H9 (cell line): Measurements from ENCODE around the gene ATE1. TPM values are rescaled to one million over a fixed set of nuclear protein-coding genes. Genes with fewer than 3 reads are reported as not detected.

ENCODE experiments used
- DNase-seq: peaks from one replicate; pipeline ENCODE4 v3.0.0-alpha.2; 2017
- H2AFZ ChIP-seq: one replicate; pipeline ENCODE4 v1.6.1; 2013; ENCODE audit warnings: mild to moderate bottlenecking, low read length, control low read depth, moderate library complexity
- H2AK5ac ChIP-seq: 2 replicates; pipeline ENCODE4 v1.6.1; 2013; ENCODE audit warnings: low read length, control low read depth, mixed read lengths; ENCODE audit not compliant: insufficient read length
- H2BK120ac ChIP-seq: one replicate; pipeline ENCODE4 v1.6.1; 2013; ENCODE audit warnings: low read depth, mild to moderate bottlenecking, low read length, control low read depth, inconsistent platforms; ENCODE audit not compliant: poor library complexity, severe bottlenecking
- H2BK12ac ChIP-seq: 2 replicates; pipeline ENCODE4 v1.6.1; 2013; ENCODE audit warnings: low read length, control low read depth, mixed read lengths, low read depth; ENCODE audit not compliant: insufficient read length
- H2BK15ac ChIP-seq: 2 replicates; pipeline ENCODE4 v1.6.1; 2013; ENCODE audit warnings: low read depth, low read length, control low read depth
- H2BK20ac ChIP-seq: one replicate; pipeline ENCODE4 v1.6.1; 2013; ENCODE audit warnings: low read depth, mild to moderate bottlenecking, low read length, control low read depth, inconsistent platforms; ENCODE audit not compliant: poor library complexity, severe bottlenecking
- H2BK5ac ChIP-seq: 2 replicates; pipeline ENCODE4 v1.6.1; 2013; ENCODE audit warnings: low read length, control low read depth, mixed read lengths; ENCODE audit not compliant: insufficient read length
- H3K14ac ChIP-seq: 2 replicates; pipeline ENCODE4 v1.6.1; 2013; ENCODE audit warnings: low read length, control low read depth; ENCODE audit not compliant: insufficient read depth
- H3K18ac ChIP-seq: 2 replicates; pipeline ENCODE4 v1.6.1; 2013; ENCODE audit warnings: low read depth, mild to moderate bottlenecking, mixed read lengths, low read length, control low read depth; ENCODE audit not compliant: insufficient read length
- H3K23ac ChIP-seq: 2 replicates; pipeline ENCODE4 v1.6.1; 2013; ENCODE audit warnings: low read length, control low read depth, mixed read lengths, low read depth; ENCODE audit not compliant: insufficient read length
- H3K23me2 ChIP-seq: 2 replicates; pipeline ENCODE4 v1.6.1; 2013; ENCODE audit warnings: low read depth, mild to moderate bottlenecking, mixed read lengths, low read length, control low read depth; ENCODE audit not compliant: insufficient read length, poor library complexity, severe bottlenecking
- H3K27ac ChIP-seq: 2 replicates; pipeline ENCODE4 v1.5.1; 2013; ENCODE audit warnings: low read length, control low read depth, mixed read lengths, low read depth; ENCODE audit not compliant: insufficient read length
- H3K27me3 ChIP-seq: 2 replicates; pipeline ENCODE4 v1.6.1; 2013; ENCODE audit warnings: low read length, control low read depth, inconsistent platforms; ENCODE audit not compliant: insufficient read depth
- H3K4ac ChIP-seq: 2 replicates; pipeline ENCODE4 v1.6.1; 2013; ENCODE audit warnings: low read depth, mild to moderate bottlenecking, control low read depth, inconsistent platforms, low read length, moderate library complexity
- H3K4me1 ChIP-seq: 2 replicates; pipeline ENCODE4 v1.6.1; 2013; ENCODE audit warnings: low read length, control low read depth, inconsistent platforms; ENCODE audit not compliant: insufficient read depth
- H3K4me2 ChIP-seq: 2 replicates; pipeline ENCODE4 v1.6.1; 2013; ENCODE audit warnings: low read length, control low read depth, mixed read lengths; ENCODE audit not compliant: insufficient read length, insufficient read depth
- H3K56ac ChIP-seq: 2 replicates; pipeline ENCODE4 v1.6.1; 2013; ENCODE audit warnings: low read depth, mild to moderate bottlenecking, mixed read lengths, low read length, control low read depth; ENCODE audit not compliant: insufficient read length
- H3K79me1 ChIP-seq: 2 replicates; pipeline ENCODE4 v1.6.1; 2013; ENCODE audit warnings: low read depth, mild to moderate bottlenecking, moderate library complexity, low read length, control low read depth, inconsistent platforms; ENCODE audit not compliant: insufficient read depth, poor library complexity, severe bottlenecking
- H3K79me2 ChIP-seq: 2 replicates; pipeline ENCODE4 v1.6.1; 2013; ENCODE audit warnings: low read length, control low read depth, inconsistent platforms; ENCODE audit not compliant: insufficient read depth
- H3K9ac ChIP-seq: 2 replicates; pipeline ENCODE4 v1.6.1; 2013; ENCODE audit warnings: low read length, control low read depth, mixed read lengths; ENCODE audit not compliant: insufficient read length; ENCODE audit errors: extremely low read depth
- H3K9me3 ChIP-seq: one replicate; pipeline ENCODE4 v1.6.1; 2013; ENCODE audit warnings: low read depth, low read length, inconsistent platforms; ENCODE audit not compliant: control insufficient read depth
- H3T11ph ChIP-seq: one replicate; pipeline ENCODE4 v1.6.1; 2013; ENCODE audit warnings: mild to moderate bottlenecking, low read length, control low read depth, inconsistent platforms
- H4K20me1 ChIP-seq: one replicate; pipeline ENCODE4 v1.6.1; 2013; ENCODE audit not compliant: control insufficient read depth, insufficient read length, insufficient read depth
- H4K5ac ChIP-seq: 2 replicates; pipeline ENCODE4 v1.6.1; 2013; ENCODE audit warnings: low read depth, mild to moderate bottlenecking, mixed read lengths, low read length, control low read depth; ENCODE audit not compliant: insufficient read length
- H4K8ac ChIP-seq: replicated peaks from 2 replicates; pipeline ENCODE4 v1.6.1; 2013; ENCODE audit warnings: low read length, control low read depth, mixed read lengths, low read depth; ENCODE audit not compliant: insufficient read length
- H4K91ac ChIP-seq: 2 replicates; pipeline ENCODE4 v1.6.1; 2013; ENCODE audit warnings: low read depth, mild to moderate bottlenecking, moderate library complexity, mixed read lengths, low read length, control low read depth; ENCODE audit not compliant: insufficient read length
- H3K27ac Mint-ChIP-seq, 3 experiments: 2 replicates in 2 of 3; 3 replicates in 1 of 3; pipeline ENCODE4 v1.8.0; 2020 to 2021; ENCODE audit warnings: mixed read lengths in 3 of 3, mild to moderate bottlenecking in 1 of 3, moderate library complexity in 1 of 3
- H3K27me3 Mint-ChIP-seq: 2 replicates; pipeline ENCODE4 v1.8.0; 2021; ENCODE audit warnings: low read depth, mild to moderate bottlenecking, moderate library complexity, mixed read lengths
- H3K36me3 Mint-ChIP-seq, 3 experiments: 2 replicates in 2 of 3; 3 replicates in 1 of 3; pipeline ENCODE4 v1.8.0; 2020 to 2021; ENCODE audit warnings: low read depth in 3 of 3, mixed read lengths in 3 of 3; ENCODE audit not compliant: insufficient read depth in 1 of 3
- H3K4me1 Mint-ChIP-seq, 2 experiments: 2 replicates each; pipeline ENCODE4 v1.8.0; 2020; ENCODE audit warnings: mixed read lengths in 2 of 2
- H3K4me3 Mint-ChIP-seq, 2 experiments: 2 replicates in 1 of 2; 3 replicates in 1 of 2; pipeline ENCODE4 v1.8.0; 2020 to 2021; ENCODE audit warnings: mild to moderate bottlenecking in 2 of 2, mixed read lengths in 2 of 2, moderate library complexity in 1 of 2
- H3K9me3 Mint-ChIP-seq, 2 experiments: 2 replicates in 1 of 2; 3 replicates in 1 of 2; pipeline ENCODE4 v1.8.0; 2020; ENCODE audit warnings: mild to moderate bottlenecking in 2 of 2, mixed read lengths in 2 of 2, moderate library complexity in 1 of 2
- WGBS: extraction: QIAGEN DNeasy Blood & Tissue Kit; methylation state at CpG from one replicate; pipeline ENCODE4 v1.1.7; 2013; ENCODE audit warnings: missing lambda C conversion rate, low lambda C conversion rate, mixed read lengths; ENCODE audit not compliant: insufficient read length; ENCODE audit errors: extremely low coverage; 5-methylcytosine and 5-hydroxymethylcytosine counted together
- total RNA-seq: library from RNA; stranded (reverse); gene quantifications from 2 replicates; pipeline ENCODE4 v1.2.1, GENCODE V29; 2021
- TF ChIP-seq, protein P1 (sequence below): fragments of 200-600 bp; sonication (generic); conservative IDR thresholded peaks from 3 replicates; pipeline ENCODE4 v1.8.0; 2021; ENCODE audit warnings: antibody characterized with exemption, mild to moderate bottlenecking

The ATE1 gene
- total RNA-seq, 1 experiment from 2014 or later = 29.0 TPM

DNA sequence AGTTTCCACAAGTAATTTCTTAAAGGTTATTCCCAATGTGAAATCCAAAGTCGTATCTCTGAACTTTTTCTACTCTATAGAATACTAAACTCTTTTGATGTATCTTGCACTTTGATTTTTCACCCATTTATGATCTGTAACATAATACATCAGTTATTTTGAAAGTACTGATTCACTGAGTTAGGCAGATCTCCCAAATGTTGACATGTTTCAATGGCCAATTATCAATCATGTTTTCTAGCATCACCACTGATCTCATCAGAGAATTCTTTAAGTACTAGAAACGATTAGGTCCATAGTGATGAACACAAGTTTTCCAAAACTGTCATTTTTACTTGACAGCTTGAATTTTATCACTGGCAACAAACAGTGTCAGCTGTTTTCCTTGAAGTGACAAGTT, 119.0 kb downstream of the ATE1 start:
- Histone ChIP-seq H3K14ac (no peak overlapping the region), H2BK12ac (no peak overlapping the region), H2BK20ac (no peak overlapping the region), H2AFZ (no peak overlapping the region), H4K20me1 (no peaks in the 10 kb centered on the region), H2BK5ac (no peak overlapping the region), H2BK120ac (no peak overlapping the region), H4K5ac (no peak overlapping the region), H3K27ac (no peak overlapping the region), H4K8ac (no peak overlapping the region), H3K4me2 (no peak overlapping the region), H3K23me2 (no peaks in the 10 kb centered on the region), H3K9ac (no peak overlapping the region), H3K27me3 (no peaks in the 10 kb centered on the region), H3K79me2 (no peaks in the 10 kb centered on the region), H3K79me1 (no peaks in the 10 kb centered on the region), H3T11ph (no peak overlapping the region), H2BK15ac (no peak overlapping the region), H3K4me1 (no peaks in the 10 kb centered on the region), H4K91ac (no peak overlapping the region), H3K18ac (no peak overlapping the region), H3K56ac (no peak overlapping the region), H2AK5ac (no peak overlapping the region), H3K9me3 (no peaks in the 10 kb centered on the region), H3K23ac (no peak overlapping the region), H3K4ac (no peak overlapping the region)
- no peaks in the 10 kb centered on the region for H3K9me3 Mint-ChIP-seq
- no peak for DNase-seq
- H3K36me3 Mint-ChIP-seq = no peaks in the 10 kb centered on the region; a peak in 1 of 7 replicates
- no peak overlapping the region for H3K4me3 Mint-ChIP-seq
- H3K4me1 Mint-ChIP-seq = 0 out of 4 replicates have a peak, but pooled peaks cover 0 to 2% of the 10 kb centered on the region in 2 experiments
- no peak overlapping the region for H3K27ac Mint-ChIP-seq
- TF ChIP-seq, protein P1, sequence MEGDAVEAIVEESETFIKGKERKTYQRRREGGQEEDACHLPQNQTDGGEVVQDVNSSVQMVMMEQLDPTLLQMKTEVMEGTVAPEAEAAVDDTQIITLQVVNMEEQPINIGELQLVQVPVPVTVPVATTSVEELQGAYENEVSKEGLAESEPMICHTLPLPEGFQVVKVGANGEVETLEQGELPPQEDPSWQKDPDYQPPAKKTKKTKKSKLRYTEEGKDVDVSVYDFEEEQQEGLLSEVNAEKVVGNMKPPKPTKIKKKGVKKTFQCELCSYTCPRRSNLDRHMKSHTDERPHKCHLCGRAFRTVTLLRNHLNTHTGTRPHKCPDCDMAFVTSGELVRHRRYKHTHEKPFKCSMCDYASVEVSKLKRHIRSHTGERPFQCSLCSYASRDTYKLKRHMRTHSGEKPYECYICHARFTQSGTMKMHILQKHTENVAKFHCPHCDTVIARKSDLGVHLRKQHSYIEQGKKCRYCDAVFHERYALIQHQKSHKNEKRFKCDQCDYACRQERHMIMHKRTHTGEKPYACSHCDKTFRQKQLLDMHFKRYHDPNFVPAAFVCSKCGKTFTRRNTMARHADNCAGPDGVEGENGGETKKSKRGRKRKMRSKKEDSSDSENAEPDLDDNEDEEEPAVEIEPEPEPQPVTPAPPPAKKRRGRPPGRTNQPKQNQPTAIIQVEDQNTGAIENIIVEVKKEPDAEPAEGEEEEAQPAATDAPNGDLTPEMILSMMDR = no peak
- WGBS = no CpG with 5 or more reads among the region's 2 CpGs
- no peaks in the 10 kb centered on the region for H3K27me3 Mint-ChIP-seq
